ENCODE measurements around the gene CDADC1.

- peak; percentile 42 for TF ChIP-seq CTCF (IDR thresholded peaks at IDR 0.05; ENCODE audit: poor library complexity, severe bottlenecking)
- TF ChIP-seq MXI1 (conservative IDR thresholded peaks at IDR 0.05; ENCODE audit: poor library complexity, severe bottlenecking), result no peak
- no peak for TF ChIP-seq EZH2 (IDR thresholded peaks at IDR 0.05; ENCODE audit: borderline replicate concordance, insufficient read depth, low read length, poor library complexity, severe bottlenecking)
Measured at GRCh38 chr13:49248622-49249002, 887 bp downstream of the CDADC1 start.

Data from neural cell (in vitro differentiated cells).